GM19468 (cell line): Measurements from ENCODE around the gene LRCH3.
"Not testable (repeated sequence)": the region's sequence is repeated elsewhere in the genome, so short reads cannot be mapped to it uniquely, and the experiment has no call there.

Source experiments
- ATAC-seq: cut with Tn5 transposase; IDR thresholded peaks from one replicate; pipeline ENCODE4 v1.9.1; 2021; ENCODE audit warnings: mild to moderate bottlenecking, moderate library complexity, moderate number of reproducible peaks; ENCODE audit not compliant: unreplicated experiment; ENCODE audit errors: extremely low read depth

Gene LRCH3

GRCh38 chr3:197881270-197881969 lies 90.4 kb downstream of the LRCH3 start:
- no peak for ATAC-seq

GRCh38 chr3:197881970-197882338 lies 90.9 kb downstream of the LRCH3 start:
- ATAC-seq = no peak

- ATAC-seq = no peak
These were observed 91.5 kb downstream of the LRCH3 start for GRCh38 chr3:197882586-197882985.

GRCh38 chr3:197883541-197883940 lies 92.5 kb downstream of the LRCH3 start:
- ATAC-seq = no peak

GRCh38 chr3:197884330-197884729 lies 93.3 kb downstream of the LRCH3 start:
- ATAC-seq = not testable (repeated sequence)

- not testable (repeated sequence) for ATAC-seq
These were observed 95.0 kb downstream of the LRCH3 start for GRCh38 chr3:197886052-197886451.

- not testable (repeated sequence) for ATAC-seq
These were observed 96.5 kb downstream of the LRCH3 start for GRCh38 chr3:197887430-197888053.

GRCh38 chr3:197888511-197888910 lies 97.5 kb downstream of the LRCH3 start:
- no peak for ATAC-seq

GRCh38 chr3:197889204-197889930 lies 98.3 kb downstream of the LRCH3 start:
- ATAC-seq = no peak

- no peak for ATAC-seq
These were observed 99.6 kb downstream of the LRCH3 start for GRCh38 chr3:197890693-197891092.

GRCh38 chr3:197892162-197892561 lies 101.1 kb downstream of the LRCH3 start:
- no peak for ATAC-seq

- no peak for ATAC-seq
These were observed 105.4 kb downstream of the LRCH3 start for GRCh38 chr3:197896421-197896820.

GRCh38 chr3:197899833-197900478 lies 108.9 kb downstream of the LRCH3 start:
- no peak for ATAC-seq

- ATAC-seq = no peak
These were observed 110.6 kb downstream of the LRCH3 start for GRCh38 chr3:197901626-197902025.

- ATAC-seq = peak; percentile 72
These were observed 115.2 kb downstream of the LRCH3 start for GRCh38 chr3:197906023-197906849.

GRCh38 chr3:197906850-197907187 lies 115.8 kb downstream of the LRCH3 start:
- no peak for ATAC-seq

GRCh38 chr3:197907196-197907595 lies 116.1 kb downstream of the LRCH3 start:
- no peak for ATAC-seq

GRCh38 chr3:197908550-197908949 lies 117.5 kb downstream of the LRCH3 start:
- not testable (repeated sequence) for ATAC-seq

GRCh38 chr3:197908957-197909701 lies 118.1 kb downstream of the LRCH3 start:
- no peak for ATAC-seq
